Thoracic aorta (tissue), 2 donors: Measurements from ENCODE around the gene FOXO3. TPM values are rescaled to one million over a fixed set of nuclear protein-coding genes. Genes with fewer than 3 reads are reported as not detected.
A peak's percentile ranks its signal among the peaks of the same experiment; 100 is the strongest.

Source experiments
- ATAC-seq: fragments of 150-250 bp; one replicate; pipeline ENCODE4 v1.8.0; 2017; ENCODE audit warnings: low read depth; ENCODE audit not compliant: insufficient number of reproducible peaks, low FRiP score
- DNase-seq: peaks from one replicate; pipeline ENCODE4 v3.0.0-alpha.2; 2020; ENCODE audit warnings: low spot score
- H3K27ac ChIP-seq, 2 donors: fragments of 200-600 bp; sonication (generic); 1 replicate in 1 of 2; 2 replicates in 1 of 2; pipeline ENCODE4 v1.5.1; 2016; ENCODE audit warnings: mild to moderate bottlenecking in 2 of 2, moderate library complexity in 2 of 2
- H3K27me3 ChIP-seq: fragments of 200-600 bp; sonication (generic); replicated peaks from 2 replicates; pipeline ENCODE4 v1.6.0; 2016; ENCODE audit warnings: mild to moderate bottlenecking; ENCODE audit not compliant: insufficient read depth
- H3K36me3 ChIP-seq: fragments of 200-600 bp; sonication (generic); one replicate; pipeline ENCODE4 v1.5.1; 2016
- H3K4me1 ChIP-seq, 2 donors: fragments of 200-600 bp; sonication (generic); 1 replicate in 1 of 2; 2 replicates in 1 of 2; pipeline versions ENCODE4 v1.5.1 to v1.6.0; 2016; ENCODE audit warnings: low read depth in 2 of 2, mild to moderate bottlenecking in 1 of 2; ENCODE audit not compliant: control insufficient read depth in 1 of 2
- H3K4me3 ChIP-seq: fragments of 200-600 bp; sonication (generic); 2 replicates; pipeline ENCODE4 v1.5.1; 2016; ENCODE audit warnings: mild to moderate bottlenecking
- H3K9me3 ChIP-seq: fragments of 200-600 bp; sonication (generic); 2 replicates; pipeline ENCODE4 v1.5.1; 2016
- total RNA-seq, 2 donors: library from RNA; depleted of rRNA; stranded (reverse); fragments of >200 nt; gene quantifications; one replicate each; pipeline versions ENCODE4 v1.1.0 to v1.2.3, GENCODE V29; 2016
- TF ChIP-seq, protein P1 (sequence below): fragments of 200-600 bp; sonication (generic); IDR thresholded peaks from one replicate; pipeline ENCODE4 v1.5.1; 2019; ENCODE audit warnings: antibody characterized with exemption

FOXO3 gene
- 100 to 1,000 TPM; 106 to 149 TPM for total RNA-seq

DNA sequence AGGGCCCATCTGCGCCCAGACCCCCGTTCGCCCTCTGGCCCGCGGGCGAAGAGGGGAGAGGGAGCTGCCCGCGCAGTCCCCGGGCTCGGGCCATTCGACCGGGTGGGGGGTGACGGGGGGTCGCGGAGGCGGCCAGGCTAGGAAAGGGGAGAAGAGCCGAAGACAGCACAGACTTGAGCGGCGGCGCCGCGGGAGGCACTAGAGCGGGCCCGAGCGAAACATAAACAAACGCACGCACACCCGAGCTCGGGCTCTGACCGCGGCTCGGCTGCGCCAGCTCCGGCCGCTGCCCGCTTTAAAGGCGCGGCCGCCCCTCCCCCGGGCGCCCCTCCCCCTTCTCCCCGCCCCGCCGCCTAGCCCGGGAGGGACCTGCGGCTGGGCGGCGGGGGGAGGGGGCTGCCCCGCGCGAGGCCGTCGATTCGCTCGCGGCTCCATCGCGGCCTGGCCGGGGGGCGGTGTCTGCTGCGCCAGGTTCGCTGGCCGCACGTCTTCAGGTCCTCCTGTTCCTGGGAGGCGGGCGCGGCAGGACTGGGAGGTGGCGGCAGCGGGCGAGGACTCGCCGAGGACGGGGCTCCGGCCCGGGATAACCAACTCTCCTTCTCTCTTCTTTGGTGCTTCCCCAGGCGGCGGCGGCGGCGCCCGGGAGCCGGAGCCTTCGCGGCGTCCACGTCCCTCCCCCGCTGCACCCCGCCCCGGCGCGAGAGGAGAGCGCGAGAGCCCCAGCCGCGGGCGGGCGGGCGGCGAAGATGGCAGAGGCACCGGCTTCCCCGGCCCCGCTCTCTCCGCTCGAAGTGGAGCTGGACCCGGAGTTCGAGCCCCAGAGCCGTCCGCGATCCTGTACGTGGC, at the start of gene FOXO3:
FOXO3 (plus strand) TSS at position 455 of the 846 bp plus-strand sequence; CDS start at position 747, 292 bp downstream.
- ATAC-seq (peak; percentile 49), DNase-seq (peak; percentile 63)

DNA sequence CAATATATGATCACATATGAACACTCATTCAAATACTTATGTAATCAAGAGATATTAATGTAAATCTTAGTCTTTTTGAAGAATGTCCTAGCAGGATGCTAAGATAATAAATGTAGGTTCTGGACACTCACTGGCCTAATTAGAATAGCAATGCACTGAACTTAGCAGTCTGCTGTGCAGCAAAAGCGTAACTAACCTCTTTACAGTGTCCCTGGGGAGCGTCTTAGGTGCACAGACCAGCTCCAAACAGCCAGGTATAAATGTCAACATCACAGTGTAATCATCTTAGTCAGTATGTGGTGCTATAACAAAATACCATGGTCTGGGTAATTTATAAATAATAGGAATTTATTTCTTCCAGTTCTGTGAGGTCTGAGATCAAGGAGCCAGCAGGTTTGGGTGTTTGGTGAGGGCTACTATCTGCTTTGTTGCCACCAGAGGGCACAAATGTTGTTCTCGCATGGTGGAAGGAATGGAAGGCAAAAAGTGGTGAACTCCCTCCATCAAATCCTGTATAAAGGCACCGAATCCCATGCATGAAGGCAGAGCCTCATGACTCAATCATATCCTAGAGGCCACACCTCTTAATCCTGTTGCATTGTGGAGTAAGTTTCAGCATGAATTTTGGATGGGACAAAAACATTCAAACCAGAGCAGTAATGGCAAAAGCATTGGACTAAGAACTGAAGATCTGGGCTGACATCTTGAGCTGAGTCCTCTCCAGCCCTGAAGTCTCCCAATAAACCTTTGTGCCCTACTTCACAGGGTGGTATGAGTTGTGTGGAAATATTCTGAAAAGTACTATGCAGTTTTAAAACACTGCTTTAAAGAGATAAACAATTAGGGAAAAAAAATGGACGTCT, 41.8 kb upstream of the FOXO3 start:
- no peaks in the 10 kb centered on the region for H3K36me3 ChIP-seq
- DNase-seq: no peak
- H3K4me1 ChIP-seq: no peaks in the 10 kb centered on the region
- TF ChIP-seq, protein P1, sequence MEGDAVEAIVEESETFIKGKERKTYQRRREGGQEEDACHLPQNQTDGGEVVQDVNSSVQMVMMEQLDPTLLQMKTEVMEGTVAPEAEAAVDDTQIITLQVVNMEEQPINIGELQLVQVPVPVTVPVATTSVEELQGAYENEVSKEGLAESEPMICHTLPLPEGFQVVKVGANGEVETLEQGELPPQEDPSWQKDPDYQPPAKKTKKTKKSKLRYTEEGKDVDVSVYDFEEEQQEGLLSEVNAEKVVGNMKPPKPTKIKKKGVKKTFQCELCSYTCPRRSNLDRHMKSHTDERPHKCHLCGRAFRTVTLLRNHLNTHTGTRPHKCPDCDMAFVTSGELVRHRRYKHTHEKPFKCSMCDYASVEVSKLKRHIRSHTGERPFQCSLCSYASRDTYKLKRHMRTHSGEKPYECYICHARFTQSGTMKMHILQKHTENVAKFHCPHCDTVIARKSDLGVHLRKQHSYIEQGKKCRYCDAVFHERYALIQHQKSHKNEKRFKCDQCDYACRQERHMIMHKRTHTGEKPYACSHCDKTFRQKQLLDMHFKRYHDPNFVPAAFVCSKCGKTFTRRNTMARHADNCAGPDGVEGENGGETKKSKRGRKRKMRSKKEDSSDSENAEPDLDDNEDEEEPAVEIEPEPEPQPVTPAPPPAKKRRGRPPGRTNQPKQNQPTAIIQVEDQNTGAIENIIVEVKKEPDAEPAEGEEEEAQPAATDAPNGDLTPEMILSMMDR: peak; percentile 13
- ATAC-seq: no peak
- no peak overlapping the region for H3K27ac ChIP-seq
- no peaks in the 10 kb centered on the region for H3K9me3 ChIP-seq
- no peaks in the 10 kb centered on the region for H3K27me3 ChIP-seq
- no peak overlapping the region for H3K4me3 ChIP-seq

More for the DNA sequence above, at the start of gene FOXO3:
- Histone ChIP-seq H3K27me3 (no peaks in the 10 kb centered on the region), H3K4me1 (peaks cover 24 to 33% of the 10 kb centered on the region in 2 donors), H3K36me3 (no peaks in the 10 kb centered on the region), H3K27ac (peak within 1 kb of the TSS; percentile 100), H3K4me3 (peak within 1 kb of the TSS; percentile 98), H3K9me3 (no peaks in the 10 kb centered on the region)
- TF ChIP-seq, protein P1: no peak

DNA sequence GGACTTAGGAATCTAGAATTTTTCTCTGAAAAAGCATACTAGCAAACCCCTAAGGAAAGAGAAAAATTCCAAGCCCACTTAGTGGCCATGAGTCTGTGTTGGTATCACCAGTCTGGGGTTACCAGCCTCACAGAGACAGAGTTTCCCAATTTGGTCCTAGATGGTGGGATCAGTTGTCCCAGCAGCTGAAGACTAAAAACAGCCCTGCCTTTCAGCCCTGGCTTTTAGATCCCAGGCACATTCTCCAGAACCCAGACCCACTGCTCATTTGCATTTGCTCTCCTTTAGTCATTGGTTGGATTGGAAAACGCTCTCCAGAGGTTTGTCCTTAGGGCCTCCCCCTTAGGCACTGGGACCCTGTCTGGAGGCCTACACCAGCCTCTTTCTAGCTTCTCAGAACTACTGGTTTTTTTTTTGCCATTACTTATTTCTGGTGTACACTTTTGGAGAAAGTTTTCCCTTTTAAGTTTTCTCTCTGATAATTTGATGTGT, 39.1 kb upstream of the FOXO3 start:
- Histone ChIP-seq H3K9me3 (no peaks in the 10 kb centered on the region), H3K4me1 (no peaks in the 10 kb centered on the region), H3K36me3 (no peaks in the 10 kb centered on the region), H3K4me3 (no peak overlapping the region), H3K27ac (no peak overlapping the region), H3K27me3 (no peaks in the 10 kb centered on the region)
- DNase-seq: no peak
- TF ChIP-seq, protein P1: no peak
- ATAC-seq: no peak

DNA sequence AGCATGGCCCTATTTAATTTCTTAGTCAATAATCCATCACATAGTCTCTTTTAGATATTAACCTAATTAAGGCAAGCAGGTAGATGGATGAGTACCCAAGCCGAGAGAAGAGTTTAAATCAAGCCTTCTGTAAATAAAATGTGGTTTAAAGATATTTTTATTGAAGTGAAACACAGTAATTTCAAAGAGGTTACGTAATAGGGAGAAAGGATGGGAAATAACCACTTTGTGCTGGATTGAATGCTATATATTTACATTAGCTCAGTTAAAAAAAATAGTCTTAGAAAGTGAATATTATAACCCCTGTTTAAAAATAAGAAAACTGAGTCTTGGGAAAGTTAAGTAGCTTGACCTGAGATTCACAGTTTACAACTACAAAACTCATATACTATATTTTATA, 37.0 kb upstream of the FOXO3 start:
- Histone ChIP-seq H3K9me3 (no peaks in the 10 kb centered on the region), H3K36me3 (no peaks in the 10 kb centered on the region), H3K4me3 (no peak overlapping the region), H3K4me1 (no peaks in the 10 kb centered on the region), H3K27me3 (no peaks in the 10 kb centered on the region), H3K27ac (no peak overlapping the region)
- TF ChIP-seq, protein P1: no peak
- DNase-seq (no peak), ATAC-seq (no peak)
